ENCODE measurements around the gene MAPRE2.

The MAPRE2 gene

DNA sequence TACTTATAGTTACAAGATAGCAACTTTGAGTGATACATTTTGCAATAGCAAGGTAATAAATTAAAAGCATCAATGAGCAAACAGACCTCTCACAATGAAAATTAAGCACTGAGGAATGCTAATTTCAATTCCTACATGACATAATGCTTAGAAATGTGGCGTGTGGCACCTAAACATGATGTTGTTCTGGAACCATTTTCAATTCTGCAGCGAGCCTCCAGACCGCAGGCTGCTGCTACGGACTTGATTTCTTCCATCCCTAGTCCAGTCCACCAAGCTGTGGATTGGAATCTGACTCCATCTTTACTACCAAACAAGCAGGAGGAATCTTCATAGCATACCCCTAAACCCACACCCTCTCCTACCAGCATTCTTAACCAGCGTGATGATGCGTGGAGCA is 140.9 kb downstream of the MAPRE2 start:
- Mint-ChIP-seq H3K27ac (no peak overlapping the region), H3K4me1 (ENCODE audit: low read depth) (peaks cover 1% of the 10 kb centered on the region), H3K9me3 (no peaks in the 10 kb centered on the region)

DNA sequence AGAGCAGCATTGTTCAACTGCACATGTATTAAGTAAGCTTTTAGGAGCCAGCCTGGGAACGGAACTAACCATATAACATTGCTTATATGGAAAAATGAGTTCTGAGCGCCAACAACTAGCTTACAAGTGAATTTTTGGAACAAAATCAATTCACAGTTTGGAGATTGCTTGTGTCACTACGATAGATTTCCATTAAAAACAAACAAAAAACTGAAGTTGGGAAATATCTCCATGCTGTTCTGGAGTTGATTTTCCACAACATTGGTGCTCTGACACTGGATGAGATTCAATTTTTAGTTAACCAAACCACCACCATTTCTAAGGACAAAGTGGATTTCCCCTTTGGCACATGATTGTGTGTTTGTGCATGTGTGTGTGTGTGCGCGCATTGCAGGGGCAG is 142.7 kb downstream of the MAPRE2 start:
- H3K9me3 Mint-ChIP-seq: no peaks in the 10 kb centered on the region
- H3K4me1 Mint-ChIP-seq (ENCODE audit: low read depth): peaks cover 1% of the 10 kb centered on the region
- H3K4me3 Mint-ChIP-seq: no peak overlapping the region
- no peaks in the 10 kb centered on the region for H3K36me3 Mint-ChIP-seq (ENCODE audit: low read depth)
- peaks cover 3% of the 10 kb centered on the region for H3K27me3 Mint-ChIP-seq (ENCODE audit: low read depth)
- no peak overlapping the region for H3K27ac Mint-ChIP-seq

More for the DNA sequence above, 140.9 kb downstream of the MAPRE2 start:
- no peaks in the 10 kb centered on the region for H3K36me3 Mint-ChIP-seq (ENCODE audit: low read depth)
- peaks cover 3% of the 10 kb centered on the region for H3K27me3 Mint-ChIP-seq (ENCODE audit: low read depth)
- no peak overlapping the region for H3K4me3 Mint-ChIP-seq

DNA sequence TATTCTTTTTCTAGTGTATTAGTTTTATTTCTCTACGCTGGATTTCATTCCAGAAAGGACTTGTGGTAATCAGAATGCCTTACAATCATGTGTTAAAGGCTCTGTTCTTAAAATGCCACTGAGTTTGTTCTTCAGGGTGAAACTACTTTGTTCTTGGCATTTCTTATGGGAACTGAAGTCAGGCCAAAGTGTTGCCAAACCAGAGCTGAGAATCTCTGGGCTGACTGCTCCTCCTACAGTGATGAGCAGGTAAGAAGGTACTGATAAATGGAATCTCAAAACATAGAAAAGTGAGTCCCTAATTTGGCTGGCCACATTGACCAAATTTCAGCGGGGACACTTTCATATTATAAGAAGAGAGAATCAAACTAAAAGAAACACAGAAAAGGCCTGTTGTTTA is 144.6 kb downstream of the MAPRE2 start:
- Mint-ChIP-seq H3K4me3 (no peak overlapping the region), H3K4me1 (ENCODE audit: low read depth) (peaks cover 1% of the 10 kb centered on the region), H3K27me3 (ENCODE audit: low read depth) (peaks cover 3% of the 10 kb centered on the region), H3K36me3 (ENCODE audit: low read depth) (no peaks in the 10 kb centered on the region), H3K9me3 (no peaks in the 10 kb centered on the region), H3K27ac (no peak overlapping the region)

DNA sequence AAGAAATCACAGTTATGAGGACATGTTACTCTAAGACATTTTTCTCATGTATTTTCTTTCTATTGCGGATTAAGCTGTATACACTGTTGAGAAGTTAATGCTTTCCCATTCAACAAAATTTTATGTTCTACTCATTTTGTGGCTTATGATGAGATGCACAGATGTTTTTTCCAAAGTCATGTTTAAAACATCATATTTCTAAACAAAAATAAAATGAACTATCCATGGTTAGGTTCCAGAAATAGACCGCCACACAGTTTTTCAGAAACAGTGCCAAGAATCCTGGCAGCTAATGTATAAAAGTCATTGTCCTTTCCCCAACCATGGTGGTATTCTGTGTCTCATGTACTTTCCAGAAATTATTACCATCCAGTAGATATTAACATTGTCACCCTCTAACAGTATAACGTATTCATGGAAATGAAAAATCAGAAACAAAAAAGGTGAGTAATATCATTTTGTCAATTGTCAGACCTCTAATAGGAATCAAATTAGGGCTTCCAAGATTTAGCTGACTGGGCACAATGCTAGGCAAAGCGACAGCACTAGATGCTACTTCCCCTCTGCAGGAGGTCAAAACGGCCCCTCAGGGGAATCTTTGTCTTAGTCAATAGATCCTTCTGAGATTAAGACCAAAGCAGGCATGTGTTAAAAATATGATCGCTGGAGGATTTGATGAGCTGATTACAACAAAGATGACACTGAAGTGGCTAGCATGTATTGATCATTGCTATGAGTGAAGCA is 145.2 kb downstream of the MAPRE2 start:
- Mint-ChIP-seq H3K4me3 (no peak overlapping the region), H3K9me3 (no peaks in the 10 kb centered on the region), H3K4me1 (ENCODE audit: low read depth) (peaks cover 1% of the 10 kb centered on the region), H3K36me3 (ENCODE audit: low read depth) (no peaks in the 10 kb centered on the region), H3K27ac (no peak overlapping the region), H3K27me3 (ENCODE audit: low read depth) (peaks cover 3% of the 10 kb centered on the region)

DNA sequence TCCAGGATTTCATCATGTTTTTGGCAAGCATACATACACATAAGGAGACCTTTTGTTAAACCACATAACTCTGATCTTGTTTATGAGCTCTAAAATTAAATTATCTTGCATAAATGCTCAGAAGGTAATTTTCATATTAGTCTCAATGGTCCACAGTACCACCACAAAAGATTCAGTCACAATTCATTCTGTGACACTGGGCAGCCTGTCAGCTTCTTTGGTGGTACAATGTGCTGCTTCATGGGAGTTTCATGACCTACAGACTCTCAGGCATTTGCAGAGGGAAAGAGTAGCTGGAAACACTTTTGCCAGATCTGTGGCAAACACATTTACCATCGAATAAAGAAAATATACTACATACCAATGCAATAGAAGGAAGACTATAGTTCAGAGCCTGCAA is 148.3 kb downstream of the MAPRE2 start:
- H3K4me3 Mint-ChIP-seq: no peak overlapping the region
- no peaks in the 10 kb centered on the region for H3K9me3 Mint-ChIP-seq

DNA sequence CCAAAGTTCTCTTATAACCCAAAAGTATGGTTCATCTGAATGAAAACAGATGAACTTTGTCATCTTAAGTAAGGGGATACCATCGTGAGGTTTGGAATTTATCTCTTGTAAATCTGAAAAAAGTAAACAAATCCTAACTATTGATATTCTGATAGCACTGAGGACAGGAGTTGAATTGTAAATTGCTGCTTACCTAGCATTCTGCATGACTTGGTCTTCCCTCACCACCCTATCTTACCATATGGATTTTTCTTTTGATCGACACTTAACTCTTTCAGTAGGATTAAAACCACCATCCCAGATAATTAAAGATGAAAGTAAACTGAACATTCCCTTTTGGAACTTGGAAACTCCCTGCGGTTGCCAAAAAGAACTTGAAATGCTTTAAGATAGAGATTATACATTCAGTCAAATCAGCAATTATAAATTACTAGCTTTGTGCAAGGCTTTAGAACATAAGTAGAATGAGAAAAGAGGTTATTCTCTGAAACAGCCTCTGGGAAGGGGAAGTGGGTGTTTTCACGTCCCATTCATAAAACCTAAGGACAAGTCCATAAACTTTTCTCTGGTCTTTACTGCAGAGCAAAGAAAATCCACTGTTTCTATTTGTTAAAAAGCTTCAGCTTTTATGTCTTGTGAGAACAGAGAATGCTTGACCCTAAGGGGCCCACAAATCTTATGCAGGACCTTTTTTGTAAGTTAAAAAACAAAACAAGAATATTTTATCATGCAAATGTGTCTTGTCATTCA is 149.9 kb downstream of the MAPRE2 start:
- no peaks in the 10 kb centered on the region for H3K9me3 Mint-ChIP-seq
- no peak overlapping the region for H3K27ac Mint-ChIP-seq
- H3K27me3 Mint-ChIP-seq (ENCODE audit: low read depth): no peaks in the 10 kb centered on the region
- peaks cover 4% of the 10 kb centered on the region for H3K4me1 Mint-ChIP-seq (ENCODE audit: low read depth)
- H3K36me3 Mint-ChIP-seq (ENCODE audit: low read depth): no peaks in the 10 kb centered on the region
- no peak overlapping the region for H3K4me3 Mint-ChIP-seq

More for the DNA sequence above, 148.3 kb downstream of the MAPRE2 start:
- H3K4me1 Mint-ChIP-seq (ENCODE audit: low read depth): peaks cover 4% of the 10 kb centered on the region
- H3K27ac Mint-ChIP-seq: no peak overlapping the region
- H3K27me3 Mint-ChIP-seq (ENCODE audit: low read depth): peaks cover 2% of the 10 kb centered on the region
- H3K36me3 Mint-ChIP-seq (ENCODE audit: low read depth): no peaks in the 10 kb centered on the region

DNA sequence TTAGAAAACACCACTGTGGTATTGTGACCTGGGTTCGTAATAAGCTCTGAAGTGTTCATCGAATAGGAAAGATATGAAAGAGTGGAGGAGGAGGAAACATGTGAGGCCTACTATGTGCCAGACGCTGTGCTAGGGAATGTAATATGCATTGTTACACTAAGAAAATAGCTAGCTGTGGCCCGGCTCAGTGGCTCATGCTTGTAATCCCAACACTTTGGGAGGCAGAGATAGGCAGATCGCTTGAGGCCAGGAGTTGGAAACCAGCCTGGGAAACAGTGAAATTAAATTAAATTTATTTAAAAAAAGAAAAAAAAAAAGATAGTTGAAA is 150.4 kb downstream of the MAPRE2 start:
- Mint-ChIP-seq H3K27ac (no peak overlapping the region), H3K4me3 (no peak overlapping the region), H3K4me1 (ENCODE audit: low read depth) (peaks cover 4% of the 10 kb centered on the region), H3K27me3 (ENCODE audit: low read depth) (no peaks in the 10 kb centered on the region), H3K36me3 (ENCODE audit: low read depth) (no peaks in the 10 kb centered on the region), H3K9me3 (no peaks in the 10 kb centered on the region)

DNA sequence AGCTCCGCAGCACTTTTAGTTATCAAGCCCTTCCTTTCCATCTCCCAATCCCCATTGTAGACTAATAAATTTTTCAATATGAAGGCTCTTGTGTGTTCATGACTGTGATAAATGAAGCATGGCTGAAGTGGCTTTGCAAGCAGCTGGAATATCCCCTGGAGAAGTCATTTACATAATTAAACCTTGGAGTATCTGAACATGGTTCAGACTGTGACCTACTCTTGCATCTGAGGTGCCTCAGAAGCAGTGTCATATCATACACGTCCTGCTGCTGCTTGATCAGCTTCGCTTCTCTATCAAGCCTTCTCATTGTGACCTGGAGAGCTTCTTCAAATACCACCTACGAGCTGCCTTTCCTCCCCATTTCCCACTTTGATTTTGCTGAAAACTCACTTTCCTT is 151.2 kb downstream of the MAPRE2 start:
- no peak overlapping the region for H3K4me3 Mint-ChIP-seq
- no peaks in the 10 kb centered on the region for H3K36me3 Mint-ChIP-seq (ENCODE audit: low read depth)
- no peak overlapping the region for H3K27ac Mint-ChIP-seq

More for the DNA sequence above, 151.2 kb downstream of the MAPRE2 start:
- Mint-ChIP-seq H3K27me3 (ENCODE audit: low read depth) (no peaks in the 10 kb centered on the region), H3K9me3 (no peaks in the 10 kb centered on the region), H3K4me1 (ENCODE audit: low read depth) (peaks cover 4% of the 10 kb centered on the region)

All from T-helper 1 cell treated with Interleukin-12 subunit alpha and Interleukin-12 subunit beta and Interleukin-4 antibody, amounts not matched to agents 30 μg/mL and 1 μg/mL, for 36 hours (primary cell).